OCI-LY7 (cell line): ENCODE measurements around the gene ZCCHC14. TPM values are rescaled to one million over a fixed set of nuclear protein-coding genes. Genes with fewer than 3 reads are reported as not detected.

ENCODE experiments used
- BruUV-seq: library from RNA; stranded (reverse); fragments of 400-500 nt; replicated peaks from 2 replicates; lab custom pipeline; 2021; lab: Mats Ljungman, UMichigan
- CTCF ChIA-PET: fragments of 300-600 bp; sonication (Branson Sonifier 250); formaldehyde crosslinking; loops from one replicate; lab custom pipeline; 2022; ENCODE audit warnings: antibody characterized with exemption; ENCODE audit not compliant: unreplicated experiment; lab: Charles Lee
- POLR2A ChIA-PET: fragments of 300-600 bp; sonication (Branson Sonifier 250); formaldehyde crosslinking; loops from one replicate; lab custom pipeline; 2022; ENCODE audit warnings: antibody characterized with exemption; lab: Charles Lee
- DNase-seq: peaks from one replicate; pipeline ENCODE4 v3.0.0-alpha.2; 2015; ENCODE audit warnings: low spot score
- H2AFZ ChIP-seq: fragments of 200-600 bp; sonication (generic), shearing (Covaris generic); 2 replicates; pipeline ENCODE4 v1.6.1; 2014; ENCODE audit warnings: mild to moderate bottlenecking, antibody characterized with exemption, low read length, moderate library complexity
- H3K27ac ChIP-seq: fragments of 200-600 bp; sonication (generic); 2 replicates; pipeline ENCODE4 v1.5.1; 2014; ENCODE audit warnings: mixed run types, low read depth, mild to moderate bottlenecking, moderate library complexity, low read length, inconsistent platforms; ENCODE audit not compliant: poor library complexity, severe bottlenecking
- H3K36me3 ChIP-seq: fragments of 200-600 bp; sonication (generic); 2 replicates; pipeline ENCODE4 v1.6.1; 2014; ENCODE audit warnings: mild to moderate bottlenecking, antibody characterized with exemption, low read length, moderate library complexity, mixed read lengths; ENCODE audit not compliant: insufficient read depth
- H3K4me1 ChIP-seq: fragments of 200-600 bp; sonication (generic); 2 replicates; pipeline ENCODE4 v1.5.1; 2014; ENCODE audit warnings: mild to moderate bottlenecking, low read length; ENCODE audit not compliant: insufficient read depth, poor library complexity, severe bottlenecking
- H3K4me2 ChIP-seq: fragments of 200-600 bp; sonication (generic); 2 replicates; pipeline ENCODE4 v1.6.1; 2014; ENCODE audit warnings: mild to moderate bottlenecking, low read length
- H3K4me3 ChIP-seq: fragments of 200-600 bp; sonication (generic); 2 replicates; pipeline ENCODE4 v1.5.1; 2014; ENCODE audit warnings: mild to moderate bottlenecking, low read depth, low read length; ENCODE audit not compliant: poor library complexity, severe bottlenecking
- H3K79me2 ChIP-seq: fragments of 200-600 bp; sonication (generic); 2 replicates; pipeline ENCODE4 v1.6.1; 2016; ENCODE audit warnings: low read depth, mild to moderate bottlenecking, low read length, moderate library complexity, mixed read lengths; ENCODE audit not compliant: insufficient read depth
- H3K9me2 ChIP-seq: fragments of 200-600 bp; sonication (generic); 2 replicates; pipeline ENCODE4 v1.6.1; 2016; ENCODE audit warnings: mild to moderate bottlenecking, low read length, mixed read lengths; ENCODE audit not compliant: insufficient read depth
- H3K9me3 ChIP-seq: fragments of 200-600 bp; sonication (generic); 2 replicates; pipeline ENCODE4 v1.6.1; 2014; ENCODE audit warnings: mild to moderate bottlenecking, mixed run types, low read length, mixed read lengths
- H4K20me1 ChIP-seq: fragments of 200-600 bp; sonication (generic); 2 replicates; pipeline ENCODE4 v1.6.1; 2014; ENCODE audit warnings: mild to moderate bottlenecking, antibody characterized with exemption, low read length, moderate library complexity, mixed read lengths; ENCODE audit not compliant: insufficient read depth
- EZH2phosphoT487 ChIP-seq: fragments of 200-600 bp; sonication (generic); IDR thresholded peaks from 2 replicates; pipeline ENCODE4 v1.6.1; 2018; ENCODE audit warnings: low read depth, borderline replicate concordance, mild to moderate bottlenecking, mixed run types, antibody characterized with exemption, low read length, moderate library complexity, mixed read lengths
- intact Hi-C: fragments of 100-400 bp; cut with micrococcal nuclease; formaldehyde crosslinking; loops from one replicate; pipeline ENCODE4 v1.10.0; 2022; ENCODE audit not compliant: unreplicated experiment
- total RNA-seq, 2 experiments: library from RNA; depleted of rRNA in 1 of 2; stranded (reverse); fragments of >200 nt in 1 of 2; shearing (Covaris generic) in 1 of 2; gene quantifications; 2 replicates each; pipeline ENCODE4 v1.2.3, GENCODE V29; 2014 to 2022
- TF ChIP-seq, protein P1 (sequence below): fragments of 200-600 bp; sonication (generic); conservative IDR thresholded peaks from 2 replicates; pipeline ENCODE4 v1.5.1; 2014; ENCODE audit warnings: mild to moderate bottlenecking, antibody characterized with exemption, low read length, moderate library complexity, mixed read lengths

The ZCCHC14 gene
- total RNA-seq, 2 experiments from 2014 or later = 8.5 to 17.1 TPM

- POLR2A ChIA-PET = no interaction called here
- H3K79me2 ChIP-seq = no peaks in the 10 kb centered on the region
- no peaks in the 10 kb centered on the region for H3K9me3 ChIP-seq
- H3K4me1 ChIP-seq = no peaks in the 10 kb centered on the region
- no peak overlapping the region for H3K27ac ChIP-seq
- no peak for DNase-seq
- H2AFZ ChIP-seq = no peak overlapping the region
- BruUV-seq = no TSS peak
- TF ChIP-seq EZH2phosphoT487 = no peak
- TF ChIP-seq, protein P1, sequence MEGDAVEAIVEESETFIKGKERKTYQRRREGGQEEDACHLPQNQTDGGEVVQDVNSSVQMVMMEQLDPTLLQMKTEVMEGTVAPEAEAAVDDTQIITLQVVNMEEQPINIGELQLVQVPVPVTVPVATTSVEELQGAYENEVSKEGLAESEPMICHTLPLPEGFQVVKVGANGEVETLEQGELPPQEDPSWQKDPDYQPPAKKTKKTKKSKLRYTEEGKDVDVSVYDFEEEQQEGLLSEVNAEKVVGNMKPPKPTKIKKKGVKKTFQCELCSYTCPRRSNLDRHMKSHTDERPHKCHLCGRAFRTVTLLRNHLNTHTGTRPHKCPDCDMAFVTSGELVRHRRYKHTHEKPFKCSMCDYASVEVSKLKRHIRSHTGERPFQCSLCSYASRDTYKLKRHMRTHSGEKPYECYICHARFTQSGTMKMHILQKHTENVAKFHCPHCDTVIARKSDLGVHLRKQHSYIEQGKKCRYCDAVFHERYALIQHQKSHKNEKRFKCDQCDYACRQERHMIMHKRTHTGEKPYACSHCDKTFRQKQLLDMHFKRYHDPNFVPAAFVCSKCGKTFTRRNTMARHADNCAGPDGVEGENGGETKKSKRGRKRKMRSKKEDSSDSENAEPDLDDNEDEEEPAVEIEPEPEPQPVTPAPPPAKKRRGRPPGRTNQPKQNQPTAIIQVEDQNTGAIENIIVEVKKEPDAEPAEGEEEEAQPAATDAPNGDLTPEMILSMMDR = no peak
- H3K36me3 ChIP-seq = peaks cover 23% of the 10 kb centered on the region
- intact Hi-C loops = no loop called here
- no peaks in the 10 kb centered on the region for H4K20me1 ChIP-seq
- H3K4me2 ChIP-seq = no peak overlapping the region
- H3K9me2 ChIP-seq = no peaks in the 10 kb centered on the region
- CTCF ChIA-PET = no interaction called here
- H3K4me3 ChIP-seq = no peak overlapping the region
These were observed 75.3 kb downstream of the ZCCHC14 start for GRCh38 chr16:87417528-87417910.

DNA sequence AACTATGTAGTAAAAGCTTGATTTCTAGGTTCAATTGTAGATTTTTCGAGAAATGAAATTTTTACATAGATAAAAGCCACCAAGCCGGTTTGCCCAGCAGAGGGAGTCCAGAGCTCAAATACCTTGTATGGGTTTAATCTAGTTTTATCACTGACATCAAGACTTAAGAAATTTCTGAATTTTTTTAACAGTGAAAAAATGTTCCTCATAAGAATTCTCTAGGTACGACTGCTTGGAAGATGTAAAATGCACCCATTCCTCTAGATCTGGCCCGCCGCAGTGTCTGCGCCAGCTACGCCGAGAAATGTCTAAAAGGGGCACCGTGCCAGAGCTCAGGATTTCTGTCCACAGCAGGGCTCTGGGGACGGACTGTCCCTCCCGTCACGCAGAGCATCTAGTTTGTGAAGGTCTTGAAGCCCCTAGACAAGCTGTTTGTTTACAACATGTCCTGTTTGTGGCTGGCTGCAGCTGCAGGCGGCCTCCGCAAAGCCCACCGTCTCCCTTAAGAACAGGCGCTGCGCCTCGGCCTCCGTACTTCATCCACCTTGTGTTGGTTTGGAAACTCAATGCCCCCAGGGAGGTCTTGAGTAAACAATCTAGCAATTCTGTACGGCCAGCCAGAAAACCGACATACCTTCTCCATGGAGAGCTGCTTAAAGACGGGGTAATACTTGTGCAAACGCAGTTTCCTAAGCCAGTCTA lies 75.8 kb downstream of the ZCCHC14 start:
- peak; percentile 36 for DNase-seq
- ChIA-PET POLR2A (no interaction called here), CTCF (no interaction called here)
- Histone ChIP-seq H3K36me3 (peaks cover 25% of the 10 kb centered on the region), H2AFZ (no peak overlapping the region), H3K9me2 (no peaks in the 10 kb centered on the region), H3K4me3 (no peak overlapping the region), H3K4me2 (no peak overlapping the region), H3K9me3 (no peaks in the 10 kb centered on the region), H4K20me1 (no peaks in the 10 kb centered on the region), H3K79me2 (no peaks in the 10 kb centered on the region), H3K27ac (no peak overlapping the region), H3K4me1 (no peaks in the 10 kb centered on the region)
- intact Hi-C loops = loop anchor here (1.0 kb wide), 1 partner anchor 219 kb away; no protein-coding TSS in a partner anchor
- no TSS peak for BruUV-seq
- TF ChIP-seq EZH2phosphoT487 = no peak
- TF ChIP-seq, protein P1 = peak; percentile 79

DNA sequence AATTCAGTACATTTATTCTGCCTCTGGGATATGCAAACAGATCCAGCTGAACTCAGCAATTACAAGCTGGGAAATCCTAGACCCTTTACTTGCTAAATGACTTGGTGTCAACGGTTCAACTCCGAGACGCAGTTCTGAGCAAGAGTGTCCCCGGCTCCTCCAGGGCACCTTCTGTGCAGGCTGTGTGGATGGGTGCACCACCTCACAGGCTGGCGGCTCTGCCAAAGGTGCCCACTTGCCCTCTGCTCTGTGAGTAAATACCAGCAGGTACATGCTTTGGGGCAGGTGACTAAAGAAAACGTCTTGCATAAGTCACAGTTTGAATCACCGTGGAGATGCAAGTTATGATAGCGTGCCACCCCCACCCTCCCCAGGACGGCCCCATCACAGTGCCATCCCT lies 77.4 kb downstream of the ZCCHC14 start:
- intact Hi-C loops = no loop called here

More for the DNA sequence above, 77.4 kb downstream of the ZCCHC14 start:
- DNase-seq = no peak
- POLR2A ChIA-PET = no interaction called here
- Histone ChIP-seq H3K9me2 (no peaks in the 10 kb centered on the region), H3K27ac (no peak overlapping the region), H3K36me3 (peaks cover 35% of the 10 kb centered on the region), H3K4me1 (no peaks in the 10 kb centered on the region), H3K4me2 (no peak overlapping the region), H4K20me1 (no peaks in the 10 kb centered on the region), H3K9me3 (no peaks in the 10 kb centered on the region), H2AFZ (no peak overlapping the region), H3K79me2 (no peaks in the 10 kb centered on the region), H3K4me3 (no peak overlapping the region)
- no TSS peak for BruUV-seq
- TF ChIP-seq EZH2phosphoT487 = no peak
- TF ChIP-seq, protein P1 = no peak
- CTCF ChIA-PET = no interaction called here
